ENCODE measurements around the gene GPC5.

DNA sequence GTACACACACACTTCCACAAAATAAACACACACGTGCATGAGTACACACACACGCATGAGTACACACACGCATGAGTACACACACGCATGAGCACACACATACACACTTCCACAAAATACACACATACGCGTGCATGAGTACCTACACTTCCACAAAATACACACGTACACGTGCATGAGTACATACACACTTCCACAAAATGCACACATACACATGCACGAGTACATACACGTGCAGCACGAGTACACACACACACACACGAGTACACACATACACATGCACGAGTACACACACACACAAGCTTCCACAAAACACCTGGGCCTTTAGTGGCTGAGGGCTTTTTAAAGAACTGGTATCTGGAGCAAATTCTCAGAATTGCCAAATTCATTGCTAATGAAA, 619.3 kb downstream of the GPC5 start:
- no peak for TF ChIP-seq EZH2 (IDR thresholded peaks at IDR 0.05; ENCODE audit: insufficient read depth, poor library complexity, severe bottlenecking)
- TF ChIP-seq EZH2phosphoT487 (IDR thresholded peaks at IDR 0.05; ENCODE audit: insufficient read depth, low read depth): no peak

All from GM23248 (cell line).